AG09319 (cell line): ENCODE data around the gene MYO18A.

Source experiments
- DNase-seq: peaks from one replicate; pipeline ENCODE4 v3.0.0-alpha.2; 2010; ENCODE audit warnings: low read depth; ENCODE audit errors: extremely low read depth
- CTCF ChIP-seq: IDR thresholded peaks from 2 replicates; pipeline ENCODE4 v1.5.1; 2011; ENCODE audit warnings: low read depth, mild to moderate bottlenecking, inconsistent platforms, low read length, moderate library complexity

The MYO18A gene

GRCh38 chr17:29119265-29119664 lies 60.9 kb downstream of the MYO18A start:
- no peak for DNase-seq
- no peak for TF ChIP-seq CTCF

DNA sequence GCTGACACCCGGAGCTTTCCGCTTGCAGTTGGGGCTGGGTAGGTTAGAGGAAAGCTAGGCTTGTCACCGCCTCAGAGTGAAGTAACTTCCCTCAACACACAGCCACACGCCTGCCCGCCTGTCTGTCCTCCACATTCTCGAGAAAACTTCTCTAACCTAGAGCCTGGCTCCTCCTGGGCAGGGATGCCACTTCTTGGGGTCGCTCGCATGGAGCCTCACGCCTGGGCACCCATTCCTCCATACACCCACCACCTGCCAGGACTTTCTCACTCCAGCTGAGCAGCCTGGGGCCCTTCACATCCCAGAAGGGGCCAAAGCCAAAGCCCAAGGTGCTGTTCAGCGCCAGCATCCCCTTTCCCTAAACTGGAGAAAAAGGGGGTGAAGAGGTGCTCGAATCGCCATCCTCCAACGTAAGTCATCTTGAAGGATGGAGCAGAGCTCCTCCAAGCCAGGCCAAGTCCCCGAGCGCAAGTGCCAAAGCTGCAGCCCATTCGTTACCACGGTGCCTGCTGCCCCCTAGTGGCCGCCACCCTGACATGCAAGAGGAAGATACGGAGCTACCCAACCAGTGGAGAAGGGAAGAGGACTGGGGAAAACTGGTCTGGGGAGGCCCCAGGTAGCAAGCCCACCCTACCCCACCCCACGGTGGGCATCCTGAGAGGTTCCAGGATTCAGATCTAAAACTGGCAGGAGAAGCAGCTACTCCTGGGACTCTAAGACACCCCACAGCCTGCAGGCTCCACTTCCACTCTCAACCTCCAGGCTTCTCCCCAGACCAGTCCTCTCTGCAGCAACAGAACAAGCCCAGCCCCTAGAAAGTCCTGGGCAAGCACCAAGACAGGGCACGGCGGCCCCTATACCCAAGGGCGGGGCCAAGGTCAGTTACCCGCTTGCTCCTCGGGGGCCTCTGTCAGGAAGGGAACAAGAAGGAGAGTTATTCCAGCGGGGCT lies 63.1 kb downstream of the MYO18A start:
- TF ChIP-seq CTCF: peak; percentile 92
- DNase-seq: no peak

GRCh38 chr17:29115961-29116803 lies 64.0 kb downstream of the MYO18A start:
- no peak for DNase-seq
- peak; percentile 43 for TF ChIP-seq CTCF

DNA sequence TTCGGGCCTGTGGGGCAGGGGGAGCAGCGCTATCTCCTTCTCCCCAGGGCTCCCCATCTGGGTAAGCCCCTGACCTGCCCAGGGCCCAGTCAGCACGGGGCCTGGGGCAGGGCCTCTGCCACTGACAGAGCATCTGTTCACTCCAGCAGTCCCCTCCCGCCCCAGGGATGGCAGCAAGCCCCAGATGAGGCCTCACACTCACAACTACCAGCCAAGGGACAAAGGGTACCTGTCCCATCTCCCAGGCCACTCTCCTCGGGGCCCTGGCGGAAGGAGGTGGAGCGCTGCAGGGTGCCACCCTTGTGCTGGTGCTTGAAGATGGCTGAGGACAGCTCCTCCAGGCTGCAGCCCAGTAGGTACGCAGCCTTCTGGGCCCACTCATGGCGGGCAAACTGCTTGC lies 64.8 kb downstream of the MYO18A start:
- TF ChIP-seq CTCF: no peak
- no peak for DNase-seq

GRCh38 chr17:29114141-29114540 lies 66.1 kb downstream of the MYO18A start:
- no peak for TF ChIP-seq CTCF
- no peak for DNase-seq

DNA sequence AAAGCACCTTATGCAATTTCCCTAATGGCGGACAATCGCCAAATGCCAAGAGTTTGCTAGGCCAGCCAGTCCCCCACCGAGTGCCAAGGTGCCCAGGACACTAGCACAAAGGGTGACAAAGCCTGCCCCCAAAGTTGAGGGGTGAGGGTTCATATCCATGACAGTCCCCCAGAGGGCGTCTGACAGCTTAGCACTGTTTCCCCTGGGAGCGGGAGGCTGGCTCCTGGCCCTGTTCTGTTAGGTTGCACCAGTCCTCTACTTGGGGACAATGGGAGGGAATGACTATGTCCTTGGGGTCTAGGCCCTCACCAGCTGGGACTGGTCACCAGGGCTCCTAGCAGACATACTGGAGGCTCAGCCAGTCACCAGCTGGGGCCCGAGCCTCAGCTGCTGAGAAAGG lies 66.9 kb downstream of the MYO18A start:
- no peak for TF ChIP-seq CTCF

More for the DNA sequence above, 66.9 kb downstream of the MYO18A start:
- no peak for DNase-seq
